ENCODE data around the gene GPR25.

GRCh38 chr1:200890027-200890426, 17.2 kb downstream of the GPR25 start:
- TF ChIP-seq, protein P1, sequence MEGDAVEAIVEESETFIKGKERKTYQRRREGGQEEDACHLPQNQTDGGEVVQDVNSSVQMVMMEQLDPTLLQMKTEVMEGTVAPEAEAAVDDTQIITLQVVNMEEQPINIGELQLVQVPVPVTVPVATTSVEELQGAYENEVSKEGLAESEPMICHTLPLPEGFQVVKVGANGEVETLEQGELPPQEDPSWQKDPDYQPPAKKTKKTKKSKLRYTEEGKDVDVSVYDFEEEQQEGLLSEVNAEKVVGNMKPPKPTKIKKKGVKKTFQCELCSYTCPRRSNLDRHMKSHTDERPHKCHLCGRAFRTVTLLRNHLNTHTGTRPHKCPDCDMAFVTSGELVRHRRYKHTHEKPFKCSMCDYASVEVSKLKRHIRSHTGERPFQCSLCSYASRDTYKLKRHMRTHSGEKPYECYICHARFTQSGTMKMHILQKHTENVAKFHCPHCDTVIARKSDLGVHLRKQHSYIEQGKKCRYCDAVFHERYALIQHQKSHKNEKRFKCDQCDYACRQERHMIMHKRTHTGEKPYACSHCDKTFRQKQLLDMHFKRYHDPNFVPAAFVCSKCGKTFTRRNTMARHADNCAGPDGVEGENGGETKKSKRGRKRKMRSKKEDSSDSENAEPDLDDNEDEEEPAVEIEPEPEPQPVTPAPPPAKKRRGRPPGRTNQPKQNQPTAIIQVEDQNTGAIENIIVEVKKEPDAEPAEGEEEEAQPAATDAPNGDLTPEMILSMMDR (conservative IDR thresholded peaks at IDR 0.05; ENCODE audit: low read depth, low read length): no peak
- TF ChIP-seq EZH2 (IDR thresholded peaks at IDR 0.05; ENCODE audit: borderline replicate concordance, low read depth, low read length, poor library complexity, severe bottlenecking): no peak
